WTC11 (cell line): ENCODE data around the gene WHAMM. TPM values are rescaled to one million over a fixed set of nuclear protein-coding genes. Genes with fewer than 3 reads are reported as not detected.

Source experiments
- ATAC-seq: fragments of 200-7000 bp; cut with Tn5 transposase; 2 replicates; pipeline ENCODE4 v1.10.0; 2021; ENCODE audit warnings: mild to moderate bottlenecking, moderate library complexity
- CTCF ChIA-PET: fragments of 300-600 bp; sonication (Branson Sonifier 250); formaldehyde crosslinking; loops from one replicate; lab custom pipeline; 2021; ENCODE audit warnings: antibody characterized with exemption; lab: Charles Lee
- POLR2A ChIA-PET: fragments of 350-600 bp; sonication (Branson Sonifier 250); formaldehyde crosslinking; loops from one replicate; lab custom pipeline; 2021; ENCODE audit warnings: antibody characterized with exemption; lab: Charles Lee
- DNase-seq: peaks from one replicate; pipeline ENCODE4 v3.0.0; 2021; ENCODE audit warnings: low spot score
- H3K27ac Mint-ChIP-seq: 2 replicates; pipeline ENCODE4 v1.8.0; 2021; ENCODE audit warnings: mixed read lengths
- H3K27me3 Mint-ChIP-seq: 2 replicates; pipeline ENCODE4 v1.8.0; 2021; ENCODE audit warnings: low read depth, mild to moderate bottlenecking, moderate library complexity, mixed read lengths
- H3K36me3 Mint-ChIP-seq: 2 replicates; pipeline ENCODE4 v1.8.0; 2021; ENCODE audit warnings: mixed read lengths
- H3K4me1 Mint-ChIP-seq: 2 replicates; pipeline ENCODE4 v1.8.0; 2022; ENCODE audit warnings: mixed read lengths
- H3K4me3 Mint-ChIP-seq: 2 replicates; pipeline ENCODE4 v1.8.0; 2021; ENCODE audit warnings: mild to moderate bottlenecking, moderate library complexity, mixed read lengths
- H3K9me3 Mint-ChIP-seq: 2 replicates; pipeline ENCODE4 v1.8.0; 2021; ENCODE audit warnings: mixed read lengths
- CBFB ChIP-seq: sonication (generic); formaldehyde crosslinking; IDR thresholded peaks from 2 replicates; pipeline ENCODE4 v1.8.1; 2022; ENCODE audit warnings: mild to moderate bottlenecking, low read depth, missing genetic modification reagents
- ETV6 ChIP-seq: sonication (generic); formaldehyde crosslinking; IDR thresholded peaks from 2 replicates; pipeline ENCODE4 v1.8.1; 2022; ENCODE audit warnings: mild to moderate bottlenecking, missing genetic modification reagents
- GRHL2 ChIP-seq: fragments of 250-450 bp; sonication (Bioruptor Pico); IDR thresholded peaks from 2 replicates; pipeline ENCODE4 v1.8.0; 2022; ENCODE audit warnings: mild to moderate bottlenecking, moderate library complexity; ENCODE audit not compliant: insufficient replicate concordance, severe bottlenecking
- GTF2I ChIP-seq: fragments of 250-450 bp; sonication (Bioruptor Pico); conservative IDR thresholded peaks from 2 replicates; pipeline ENCODE4 v1.4.0; 2021; ENCODE audit warnings: mild to moderate bottlenecking
- KAT7 ChIP-seq: sonication (generic); formaldehyde crosslinking; IDR thresholded peaks from 2 replicates; pipeline ENCODE4 v1.8.1; 2023; ENCODE audit warnings: missing genetic modification reagents, mild to moderate bottlenecking, borderline replicate concordance
- NFE2L1 ChIP-seq: sonication (generic); formaldehyde crosslinking; IDR thresholded peaks from 2 replicates; pipeline ENCODE4 v1.8.1; 2023; ENCODE audit warnings: missing genetic modification reagents
- RELA ChIP-seq: sonication (generic); formaldehyde crosslinking; IDR thresholded peaks from 2 replicates; pipeline ENCODE4 v1.8.1; 2022; ENCODE audit warnings: missing genetic modification reagents, mild to moderate bottlenecking, borderline replicate concordance
- SMAD3 ChIP-seq: sonication (generic); formaldehyde crosslinking; IDR thresholded peaks from 2 replicates; pipeline ENCODE4 v1.8.0; 2022; ENCODE audit warnings: missing genetic modification reagents, mild to moderate bottlenecking, borderline replicate concordance
- SP1 ChIP-seq: sonication (generic); formaldehyde crosslinking; conservative IDR thresholded peaks from 2 replicates; pipeline ENCODE4 v1.8.1; 2022; ENCODE audit warnings: missing genetic modification reagents
- TEAD1 ChIP-seq: sonication (generic); formaldehyde crosslinking; IDR thresholded peaks from 2 replicates; pipeline ENCODE4 v1.8.0; 2022; ENCODE audit warnings: mild to moderate bottlenecking, missing genetic modification reagents
- ZBTB21 ChIP-seq: sonication (generic); formaldehyde crosslinking; IDR thresholded peaks from 2 replicates; pipeline ENCODE4 v1.8.1; 2023; ENCODE audit warnings: mild to moderate bottlenecking, missing genetic modification reagents, borderline replicate concordance
- ZNF219 ChIP-seq: sonication (generic); formaldehyde crosslinking; IDR thresholded peaks from 2 replicates; pipeline ENCODE4 v1.8.0; 2023; ENCODE audit warnings: missing genetic modification reagents, mild to moderate bottlenecking, borderline replicate concordance
- ZNF671 ChIP-seq: fragments of 250-450 bp; sonication (Bioruptor Pico); IDR thresholded peaks from 2 replicates; pipeline ENCODE4 v1.8.0; 2021; ENCODE audit warnings: mild to moderate bottlenecking
- total RNA-seq: library from RNA; stranded (reverse); gene quantifications from 3 replicates; pipeline ENCODE4 v1.2.3, GENCODE V29; 2021
- TF ChIP-seq, protein P1 (sequence below): sonication (generic); formaldehyde crosslinking; IDR thresholded peaks from 2 replicates; pipeline ENCODE4 v1.8.0; 2022; ENCODE audit warnings: mild to moderate bottlenecking, missing genetic modification reagents
- TF ChIP-seq, protein P2 (sequence below): sonication (generic); formaldehyde crosslinking; IDR thresholded peaks from 2 replicates; pipeline ENCODE4 v1.8.0; 2023; ENCODE audit warnings: missing genetic modification reagents, mild to moderate bottlenecking, borderline replicate concordance
- TF ChIP-seq, protein P3 (sequence below): sonication (generic); formaldehyde crosslinking; conservative IDR thresholded peaks from 2 replicates; pipeline ENCODE4 v1.8.1; 2023; ENCODE audit warnings: mild to moderate bottlenecking, low read depth, missing genetic modification reagents, moderate library complexity
- TF ChIP-seq, protein P4 (sequence below): fragments of 250-450 bp; sonication (Bioruptor Pico); IDR thresholded peaks from 2 replicates; pipeline ENCODE4 v1.9.0; 2021; ENCODE audit warnings: mild to moderate bottlenecking, borderline replicate concordance
- TF ChIP-seq, protein P5 (sequence below): sonication (generic); formaldehyde crosslinking; IDR thresholded peaks from 2 replicates; pipeline ENCODE4 v1.8.1; 2023; ENCODE audit warnings: mild to moderate bottlenecking, missing genetic modification reagents, moderate library complexity
- TF ChIP-seq, protein P6 (sequence below): fragments of 250-450 bp; sonication (Bioruptor Pico); IDR thresholded peaks from 2 replicates; pipeline ENCODE4 v1.9.0; 2021; ENCODE audit warnings: mild to moderate bottlenecking

The WHAMM gene
- total RNA-seq, 1 experiment from 2014 or later: 3.2 TPM

DNA sequence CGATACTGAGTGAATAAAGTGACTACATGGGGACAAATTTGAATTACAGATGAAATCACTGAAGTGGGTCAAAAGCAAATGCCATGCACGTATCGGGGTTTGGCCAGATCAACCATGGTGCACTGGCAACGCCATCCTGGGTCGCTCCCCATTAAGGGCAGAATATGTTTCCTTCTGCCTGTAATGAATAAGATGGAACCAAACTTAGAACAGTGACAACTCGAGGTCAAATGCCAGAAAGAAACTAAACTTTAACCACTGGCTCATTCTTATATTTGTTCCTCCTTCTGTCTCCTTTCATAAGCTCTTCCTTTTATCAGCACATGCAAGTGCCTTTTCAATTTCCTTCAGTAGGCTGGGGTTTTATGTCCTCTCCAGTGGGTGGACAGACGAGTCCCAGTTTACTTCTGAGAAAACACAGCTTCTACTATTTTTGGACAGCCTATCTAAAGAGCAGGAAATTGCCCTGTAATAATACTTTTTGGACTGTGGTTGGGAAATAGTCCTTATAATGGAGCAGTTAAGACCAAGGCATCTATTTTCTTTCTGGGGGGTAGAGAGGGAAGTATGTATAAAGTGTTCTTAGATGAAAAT, 61.4 kb downstream of the WHAMM start:
- Mint-ChIP-seq H3K9me3 (no peaks in the 10 kb centered on the region), H3K4me1 (peaks cover 7% of the 10 kb centered on the region), H3K36me3 (no peaks in the 10 kb centered on the region), H3K4me3 (no peak overlapping the region), H3K27ac (no peak overlapping the region), H3K27me3 (no peaks in the 10 kb centered on the region)
- no peak for DNase-seq
- CTCF ChIA-PET: interaction anchor here (1.4 kb wide), 1 partner anchor 21 kb away, joined by 5 read pairs; no protein-coding TSS in a partner anchor
- no peak for ATAC-seq
- TF ChIP-seq TEAD1 (CRISPR knock-in tag) (no peak), NFE2L1 (CRISPR knock-in tag) (no peak), ZNF219 (CRISPR knock-in tag) (no peak), CBFB (no peak), ETV6 (CRISPR knock-in tag) (no peak), ZNF671 (CRISPR knock-in tag) (no peak), SP1 (no peak), SMAD3 (CRISPR knock-in tag) (no peak)
- TF ChIP-seq, protein P1, sequence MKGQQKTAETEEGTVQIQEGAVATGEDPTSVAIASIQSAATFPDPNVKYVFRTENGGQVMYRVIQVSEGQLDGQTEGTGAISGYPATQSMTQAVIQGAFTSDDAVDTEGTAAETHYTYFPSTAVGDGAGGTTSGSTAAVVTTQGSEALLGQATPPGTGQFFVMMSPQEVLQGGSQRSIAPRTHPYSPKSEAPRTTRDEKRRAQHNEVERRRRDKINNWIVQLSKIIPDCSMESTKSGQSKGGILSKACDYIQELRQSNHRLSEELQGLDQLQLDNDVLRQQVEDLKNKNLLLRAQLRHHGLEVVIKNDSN (CRISPR knock-in tag): no peak
- TF ChIP-seq, protein P2, sequence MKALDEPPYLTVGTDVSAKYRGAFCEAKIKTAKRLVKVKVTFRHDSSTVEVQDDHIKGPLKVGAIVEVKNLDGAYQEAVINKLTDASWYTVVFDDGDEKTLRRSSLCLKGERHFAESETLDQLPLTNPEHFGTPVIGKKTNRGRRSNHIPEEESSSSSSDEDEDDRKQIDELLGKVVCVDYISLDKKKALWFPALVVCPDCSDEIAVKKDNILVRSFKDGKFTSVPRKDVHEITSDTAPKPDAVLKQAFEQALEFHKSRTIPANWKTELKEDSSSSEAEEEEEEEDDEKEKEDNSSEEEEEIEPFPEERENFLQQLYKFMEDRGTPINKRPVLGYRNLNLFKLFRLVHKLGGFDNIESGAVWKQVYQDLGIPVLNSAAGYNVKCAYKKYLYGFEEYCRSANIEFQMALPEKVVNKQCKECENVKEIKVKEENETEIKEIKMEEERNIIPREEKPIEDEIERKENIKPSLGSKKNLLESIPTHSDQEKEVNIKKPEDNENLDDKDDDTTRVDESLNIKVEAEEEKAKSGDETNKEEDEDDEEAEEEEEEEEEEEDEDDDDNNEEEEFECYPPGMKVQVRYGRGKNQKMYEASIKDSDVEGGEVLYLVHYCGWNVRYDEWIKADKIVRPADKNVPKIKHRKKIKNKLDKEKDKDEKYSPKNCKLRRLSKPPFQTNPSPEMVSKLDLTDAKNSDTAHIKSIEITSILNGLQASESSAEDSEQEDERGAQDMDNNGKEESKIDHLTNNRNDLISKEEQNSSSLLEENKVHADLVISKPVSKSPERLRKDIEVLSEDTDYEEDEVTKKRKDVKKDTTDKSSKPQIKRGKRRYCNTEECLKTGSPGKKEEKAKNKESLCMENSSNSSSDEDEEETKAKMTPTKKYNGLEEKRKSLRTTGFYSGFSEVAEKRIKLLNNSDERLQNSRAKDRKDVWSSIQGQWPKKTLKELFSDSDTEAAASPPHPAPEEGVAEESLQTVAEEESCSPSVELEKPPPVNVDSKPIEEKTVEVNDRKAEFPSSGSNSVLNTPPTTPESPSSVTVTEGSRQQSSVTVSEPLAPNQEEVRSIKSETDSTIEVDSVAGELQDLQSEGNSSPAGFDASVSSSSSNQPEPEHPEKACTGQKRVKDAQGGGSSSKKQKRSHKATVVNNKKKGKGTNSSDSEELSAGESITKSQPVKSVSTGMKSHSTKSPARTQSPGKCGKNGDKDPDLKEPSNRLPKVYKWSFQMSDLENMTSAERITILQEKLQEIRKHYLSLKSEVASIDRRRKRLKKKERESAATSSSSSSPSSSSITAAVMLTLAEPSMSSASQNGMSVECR (CRISPR knock-in tag): no peak
- TF ChIP-seq, protein P3, sequence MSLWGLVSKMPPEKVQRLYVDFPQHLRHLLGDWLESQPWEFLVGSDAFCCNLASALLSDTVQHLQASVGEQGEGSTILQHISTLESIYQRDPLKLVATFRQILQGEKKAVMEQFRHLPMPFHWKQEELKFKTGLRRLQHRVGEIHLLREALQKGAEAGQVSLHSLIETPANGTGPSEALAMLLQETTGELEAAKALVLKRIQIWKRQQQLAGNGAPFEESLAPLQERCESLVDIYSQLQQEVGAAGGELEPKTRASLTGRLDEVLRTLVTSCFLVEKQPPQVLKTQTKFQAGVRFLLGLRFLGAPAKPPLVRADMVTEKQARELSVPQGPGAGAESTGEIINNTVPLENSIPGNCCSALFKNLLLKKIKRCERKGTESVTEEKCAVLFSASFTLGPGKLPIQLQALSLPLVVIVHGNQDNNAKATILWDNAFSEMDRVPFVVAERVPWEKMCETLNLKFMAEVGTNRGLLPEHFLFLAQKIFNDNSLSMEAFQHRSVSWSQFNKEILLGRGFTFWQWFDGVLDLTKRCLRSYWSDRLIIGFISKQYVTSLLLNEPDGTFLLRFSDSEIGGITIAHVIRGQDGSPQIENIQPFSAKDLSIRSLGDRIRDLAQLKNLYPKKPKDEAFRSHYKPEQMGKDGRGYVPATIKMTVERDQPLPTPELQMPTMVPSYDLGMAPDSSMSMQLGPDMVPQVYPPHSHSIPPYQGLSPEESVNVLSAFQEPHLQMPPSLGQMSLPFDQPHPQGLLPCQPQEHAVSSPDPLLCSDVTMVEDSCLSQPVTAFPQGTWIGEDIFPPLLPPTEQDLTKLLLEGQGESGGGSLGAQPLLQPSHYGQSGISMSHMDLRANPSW (CRISPR knock-in tag): no peak
- TF ChIP-seq, protein P4, sequence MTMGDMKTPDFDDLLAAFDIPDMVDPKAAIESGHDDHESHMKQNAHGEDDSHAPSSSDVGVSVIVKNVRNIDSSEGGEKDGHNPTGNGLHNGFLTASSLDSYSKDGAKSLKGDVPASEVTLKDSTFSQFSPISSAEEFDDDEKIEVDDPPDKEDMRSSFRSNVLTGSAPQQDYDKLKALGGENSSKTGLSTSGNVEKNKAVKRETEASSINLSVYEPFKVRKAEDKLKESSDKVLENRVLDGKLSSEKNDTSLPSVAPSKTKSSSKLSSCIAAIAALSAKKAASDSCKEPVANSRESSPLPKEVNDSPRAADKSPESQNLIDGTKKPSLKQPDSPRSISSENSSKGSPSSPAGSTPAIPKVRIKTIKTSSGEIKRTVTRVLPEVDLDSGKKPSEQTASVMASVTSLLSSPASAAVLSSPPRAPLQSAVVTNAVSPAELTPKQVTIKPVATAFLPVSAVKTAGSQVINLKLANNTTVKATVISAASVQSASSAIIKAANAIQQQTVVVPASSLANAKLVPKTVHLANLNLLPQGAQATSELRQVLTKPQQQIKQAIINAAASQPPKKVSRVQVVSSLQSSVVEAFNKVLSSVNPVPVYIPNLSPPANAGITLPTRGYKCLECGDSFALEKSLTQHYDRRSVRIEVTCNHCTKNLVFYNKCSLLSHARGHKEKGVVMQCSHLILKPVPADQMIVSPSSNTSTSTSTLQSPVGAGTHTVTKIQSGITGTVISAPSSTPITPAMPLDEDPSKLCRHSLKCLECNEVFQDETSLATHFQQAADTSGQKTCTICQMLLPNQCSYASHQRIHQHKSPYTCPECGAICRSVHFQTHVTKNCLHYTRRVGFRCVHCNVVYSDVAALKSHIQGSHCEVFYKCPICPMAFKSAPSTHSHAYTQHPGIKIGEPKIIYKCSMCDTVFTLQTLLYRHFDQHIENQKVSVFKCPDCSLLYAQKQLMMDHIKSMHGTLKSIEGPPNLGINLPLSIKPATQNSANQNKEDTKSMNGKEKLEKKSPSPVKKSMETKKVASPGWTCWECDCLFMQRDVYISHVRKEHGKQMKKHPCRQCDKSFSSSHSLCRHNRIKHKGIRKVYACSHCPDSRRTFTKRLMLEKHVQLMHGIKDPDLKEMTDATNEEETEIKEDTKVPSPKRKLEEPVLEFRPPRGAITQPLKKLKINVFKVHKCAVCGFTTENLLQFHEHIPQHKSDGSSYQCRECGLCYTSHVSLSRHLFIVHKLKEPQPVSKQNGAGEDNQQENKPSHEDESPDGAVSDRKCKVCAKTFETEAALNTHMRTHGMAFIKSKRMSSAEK (CRISPR knock-in tag): no peak
- POLR2A ChIA-PET: no interaction called here

DNA sequence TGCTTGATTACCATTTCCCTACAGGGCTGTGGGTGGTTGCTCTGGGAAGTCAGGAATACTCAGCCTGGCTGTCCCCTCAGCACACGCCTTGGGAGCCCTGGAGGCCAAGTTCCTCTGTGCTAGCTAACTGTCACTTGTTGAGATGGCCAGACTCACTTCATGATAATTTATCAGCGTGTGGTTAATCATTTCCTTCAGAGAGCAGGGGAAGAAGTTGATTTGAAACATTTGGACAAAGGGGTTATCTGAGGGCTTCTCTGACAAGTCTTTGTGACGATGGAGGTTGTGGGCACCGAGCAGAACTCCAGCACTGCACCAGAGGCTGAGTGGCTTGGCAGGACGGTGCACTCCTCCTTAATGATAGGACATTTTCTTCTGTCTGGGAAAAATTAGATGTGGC, 61.9 kb downstream of the WHAMM start:
- Mint-ChIP-seq H3K36me3 (no peaks in the 10 kb centered on the region), H3K9me3 (no peaks in the 10 kb centered on the region), H3K4me1 (peaks cover 7% of the 10 kb centered on the region), H3K27ac (no peak overlapping the region), H3K27me3 (no peaks in the 10 kb centered on the region), H3K4me3 (no peak overlapping the region)
- DNase-seq (no peak), ATAC-seq (no peak)
- ChIA-PET CTCF (interaction anchor here (1.4 kb wide), 1 partner anchor 22 kb away, joined by 5 read pairs; no protein-coding TSS in a partner anchor), POLR2A (no interaction called here)
- no peak for TF ChIP-seq SP1
- no peak for TF ChIP-seq ETV6 (CRISPR knock-in tag)
- no peak for TF ChIP-seq KAT7 (CRISPR knock-in tag)
- TF ChIP-seq RELA (CRISPR knock-in tag): no peak
- no peak for TF ChIP-seq ZBTB21 (CRISPR knock-in tag)
- TF ChIP-seq GTF2I: no peak
- TF ChIP-seq, protein P5, sequence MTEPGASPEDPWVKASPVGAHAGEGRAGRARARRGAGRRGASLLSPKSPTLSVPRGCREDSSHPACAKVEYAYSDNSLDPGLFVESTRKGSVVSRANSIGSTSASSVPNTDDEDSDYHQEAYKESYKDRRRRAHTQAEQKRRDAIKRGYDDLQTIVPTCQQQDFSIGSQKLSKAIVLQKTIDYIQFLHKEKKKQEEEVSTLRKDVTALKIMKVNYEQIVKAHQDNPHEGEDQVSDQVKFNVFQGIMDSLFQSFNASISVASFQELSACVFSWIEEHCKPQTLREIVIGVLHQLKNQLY (CRISPR knock-in tag): no peak
- TF ChIP-seq, protein P6, sequence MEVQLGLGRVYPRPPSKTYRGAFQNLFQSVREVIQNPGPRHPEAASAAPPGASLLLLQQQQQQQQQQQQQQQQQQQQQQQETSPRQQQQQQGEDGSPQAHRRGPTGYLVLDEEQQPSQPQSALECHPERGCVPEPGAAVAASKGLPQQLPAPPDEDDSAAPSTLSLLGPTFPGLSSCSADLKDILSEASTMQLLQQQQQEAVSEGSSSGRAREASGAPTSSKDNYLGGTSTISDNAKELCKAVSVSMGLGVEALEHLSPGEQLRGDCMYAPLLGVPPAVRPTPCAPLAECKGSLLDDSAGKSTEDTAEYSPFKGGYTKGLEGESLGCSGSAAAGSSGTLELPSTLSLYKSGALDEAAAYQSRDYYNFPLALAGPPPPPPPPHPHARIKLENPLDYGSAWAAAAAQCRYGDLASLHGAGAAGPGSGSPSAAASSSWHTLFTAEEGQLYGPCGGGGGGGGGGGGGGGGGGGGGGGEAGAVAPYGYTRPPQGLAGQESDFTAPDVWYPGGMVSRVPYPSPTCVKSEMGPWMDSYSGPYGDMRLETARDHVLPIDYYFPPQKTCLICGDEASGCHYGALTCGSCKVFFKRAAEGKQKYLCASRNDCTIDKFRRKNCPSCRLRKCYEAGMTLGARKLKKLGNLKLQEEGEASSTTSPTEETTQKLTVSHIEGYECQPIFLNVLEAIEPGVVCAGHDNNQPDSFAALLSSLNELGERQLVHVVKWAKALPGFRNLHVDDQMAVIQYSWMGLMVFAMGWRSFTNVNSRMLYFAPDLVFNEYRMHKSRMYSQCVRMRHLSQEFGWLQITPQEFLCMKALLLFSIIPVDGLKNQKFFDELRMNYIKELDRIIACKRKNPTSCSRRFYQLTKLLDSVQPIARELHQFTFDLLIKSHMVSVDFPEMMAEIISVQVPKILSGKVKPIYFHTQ: no peak
- no peak for TF ChIP-seq NFE2L1 (CRISPR knock-in tag)
- TF ChIP-seq GRHL2 (CRISPR knock-in tag): no peak
